Activated gamma-delta T cell treated with anti-CD3 and anti-CD28 coated beads, Interleukin-2, amount 50 U/mL, for 16 hours (primary cell): ENCODE results near the gene PLEKHG7.

Experiments
- DNase-seq: peaks from one replicate; pipeline ENCODE4 v3.0.0-alpha.2; 2020; ENCODE audit warnings: low read depth

The PLEKHG7 gene

GRCh38 chr12:92803903-92804302, 101.1 kb downstream of the PLEKHG7 start:
- DNase-seq: no peak

DNA sequence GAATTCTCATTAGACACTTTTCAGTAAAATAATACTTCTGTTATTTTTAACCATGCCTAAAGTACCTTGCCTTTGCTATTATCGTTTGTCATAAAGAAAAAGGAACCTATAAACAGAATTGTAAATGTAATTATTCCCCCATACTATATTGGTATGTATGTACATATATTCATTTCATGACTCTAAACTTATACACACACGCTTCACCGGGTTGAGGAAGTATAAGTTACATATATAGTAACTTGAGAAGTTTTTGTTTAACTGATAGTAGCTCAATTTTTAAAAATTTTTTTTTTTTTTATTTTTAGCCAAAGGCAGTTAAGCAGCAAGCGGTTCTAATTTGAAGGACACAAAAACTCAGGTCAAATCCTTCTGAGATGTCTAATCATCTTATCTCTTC, 107.6 kb downstream of the PLEKHG7 start:
- no peak for DNase-seq

DNA sequence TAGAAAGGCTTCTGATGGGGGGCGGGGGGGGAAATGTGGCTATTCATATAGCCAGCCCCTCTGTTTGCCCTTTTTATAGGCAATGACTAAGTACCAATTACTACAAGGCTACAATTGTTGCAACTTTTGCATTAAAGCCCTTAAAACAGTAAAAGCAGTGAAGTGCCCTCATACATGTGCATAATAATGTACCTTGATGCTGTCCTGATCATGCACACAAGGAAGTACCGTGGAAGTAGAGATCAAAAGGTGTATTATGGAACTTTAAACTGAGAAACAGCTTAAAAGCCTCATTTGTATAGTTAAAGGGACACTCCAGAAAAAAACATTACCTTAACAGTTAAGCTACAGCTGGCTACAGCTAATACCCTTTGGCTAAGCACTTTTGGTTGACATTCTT, 111.8 kb downstream of the PLEKHG7 start:
- no peak for DNase-seq

DNA sequence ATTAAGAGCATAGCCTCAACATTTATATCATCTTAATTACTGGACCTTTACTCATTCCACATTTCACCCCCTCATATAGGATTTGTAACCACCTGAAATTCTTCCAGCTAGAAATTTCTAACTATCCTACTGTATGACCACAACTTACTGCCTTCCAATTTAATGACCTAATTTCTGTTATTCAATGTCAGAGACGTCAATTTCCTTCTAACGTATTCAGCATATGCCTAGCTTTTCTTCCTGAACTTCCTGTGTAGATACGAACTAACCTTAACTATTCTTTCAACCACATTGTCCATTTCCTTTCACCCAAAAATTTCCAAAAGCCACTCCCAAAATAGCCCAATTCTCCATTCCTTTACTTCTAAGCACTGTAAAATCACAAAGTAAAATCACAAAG, 118.4 kb downstream of the PLEKHG7 start:
- DNase-seq: no peak
